ENCODE results near the gene PPP4C.
"Not testable (repeated sequence)": the region's sequence is repeated elsewhere in the genome, so short reads cannot be mapped to it uniquely, and the experiment has no call there.

Gene PPP4C

GRCh38 chr16:30075503-30076275 is at the start of gene PPP4C:
Gene PPP4C, plus strand, starts transcription at chr16:30075994. Its CDS starts 384 bp downstream, at chr16:30076378.
- Histone ChIP-seq H3K36me3 (ENCODE audit: control insufficient read depth, insufficient read depth, low read length) (peaks cover 17% of the 10 kb centered on the region), H3K4me1 (ENCODE audit: control insufficient read depth, insufficient read depth, low read length) (peaks cover 28% of the 10 kb centered on the region), H3K9ac (ENCODE audit: low read length) (peak within 1 kb of the TSS; percentile 89), H3K27me3 (ENCODE audit: control insufficient read depth, insufficient read depth, low read length) (no peaks in the 10 kb centered on the region), H3K4me3 (ENCODE audit: low read length) (peak within 1 kb of the TSS; percentile 74), H3K9me3 (ENCODE audit: control insufficient read depth, low read length) (no peaks in the 10 kb centered on the region)

GRCh38 chr16:30026449-30026848 is 49.3 kb upstream of the PPP4C start:
- H3K36me3 ChIP-seq (ENCODE audit: control insufficient read depth, insufficient read depth, low read length): no peaks in the 10 kb centered on the region
- no peak overlapping the region for H3K9ac ChIP-seq (ENCODE audit: low read length)
- H3K27me3 ChIP-seq (ENCODE audit: control insufficient read depth, insufficient read depth, low read length): peaks cover 44% of the 10 kb centered on the region
- no peak overlapping the region for H3K4me3 ChIP-seq (ENCODE audit: low read length)
- H3K9me3 ChIP-seq (ENCODE audit: control insufficient read depth, low read length): no peaks in the 10 kb centered on the region
- H3K4me1 ChIP-seq (ENCODE audit: control insufficient read depth, insufficient read depth, low read length): peaks cover 9% of the 10 kb centered on the region

DNA sequence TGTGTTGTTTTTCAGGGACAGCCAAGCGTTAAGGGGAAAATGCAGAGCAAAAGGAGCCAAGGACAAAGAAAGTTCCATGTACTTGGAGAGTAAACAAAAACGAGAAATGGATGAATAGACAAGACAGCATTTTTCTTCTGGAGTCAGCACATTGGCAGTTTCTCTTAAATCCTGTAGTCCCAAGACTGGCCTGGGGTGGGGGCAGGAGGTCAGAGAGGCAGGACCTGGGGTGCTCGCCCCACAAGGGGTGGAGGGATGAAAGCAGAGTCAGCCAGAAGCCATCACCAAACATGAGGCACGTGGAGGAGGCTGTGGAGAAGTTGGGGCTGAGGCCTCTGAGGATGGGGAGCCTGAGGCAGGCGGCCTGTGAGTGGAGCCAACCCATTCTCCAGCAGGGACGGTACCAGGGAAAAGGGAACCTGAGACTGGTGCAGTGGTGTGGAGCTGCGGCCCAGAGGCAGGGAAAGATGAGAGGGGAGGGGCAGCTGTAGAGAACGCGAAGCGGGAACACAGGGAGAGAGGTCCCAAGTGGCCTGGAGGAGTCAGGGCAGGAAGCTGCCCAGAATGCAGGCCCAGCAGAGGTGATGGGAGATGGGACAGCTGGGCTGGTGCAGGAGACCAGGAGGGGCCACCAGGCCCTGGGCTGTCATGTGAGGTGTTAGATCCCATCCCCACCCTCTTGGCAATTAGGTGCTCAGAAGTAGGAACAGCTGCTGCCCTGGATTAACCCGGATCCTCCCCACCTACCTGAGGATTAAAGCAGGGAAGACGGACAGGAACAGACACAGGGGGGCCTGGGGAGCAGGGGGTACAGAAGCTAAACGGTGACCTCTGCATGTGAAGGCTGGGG is 48.0 kb upstream of the PPP4C start:
- peaks cover 58% of the 10 kb centered on the region for H3K27me3 ChIP-seq (ENCODE audit: control insufficient read depth, insufficient read depth, low read length)
- H3K4me1 ChIP-seq (ENCODE audit: control insufficient read depth, insufficient read depth, low read length): peaks cover 5% of the 10 kb centered on the region
- no peaks in the 10 kb centered on the region for H3K9me3 ChIP-seq (ENCODE audit: control insufficient read depth, low read length)
- H3K4me3 ChIP-seq (ENCODE audit: low read length): no peak overlapping the region
- H3K36me3 ChIP-seq (ENCODE audit: control insufficient read depth, insufficient read depth, low read length): no peaks in the 10 kb centered on the region
- H3K9ac ChIP-seq (ENCODE audit: low read length): no peak overlapping the region

DNA sequence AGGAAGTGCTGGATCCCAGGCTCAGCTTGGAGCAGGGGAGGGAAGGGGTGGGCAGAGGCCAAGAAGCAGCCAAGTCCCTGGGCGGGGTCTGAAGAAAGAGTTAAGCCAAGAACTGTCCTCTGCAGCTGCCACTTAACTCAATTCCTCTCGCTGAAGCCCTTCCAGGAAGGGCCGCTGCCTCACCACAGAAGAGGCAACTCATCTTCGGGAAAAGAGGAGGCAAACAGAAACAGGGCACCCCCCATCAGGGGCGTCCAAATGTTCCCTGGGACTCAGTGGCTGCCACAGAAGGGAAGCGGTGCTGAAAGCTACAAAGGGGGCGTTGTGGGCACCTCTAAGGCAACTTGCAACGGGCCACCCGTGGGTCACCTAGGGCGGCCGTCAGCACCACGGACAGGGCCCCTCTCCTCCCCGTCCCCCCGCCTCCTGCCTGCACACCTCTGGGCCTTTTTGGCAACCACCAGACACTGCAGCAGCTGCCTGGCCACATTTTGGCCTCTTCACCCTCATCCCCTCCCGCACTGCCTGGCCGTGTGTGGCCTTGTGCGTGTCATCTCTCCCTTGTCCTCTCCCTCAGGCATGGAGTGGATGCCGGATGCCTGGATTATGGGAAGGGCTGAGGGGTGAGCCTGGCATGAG is 47.2 kb upstream of the PPP4C start:
- Histone ChIP-seq H3K4me1 (ENCODE audit: control insufficient read depth, insufficient read depth, low read length) (peaks cover 5% of the 10 kb centered on the region), H3K36me3 (ENCODE audit: control insufficient read depth, insufficient read depth, low read length) (no peaks in the 10 kb centered on the region), H3K9ac (ENCODE audit: low read length) (no peak overlapping the region), H3K9me3 (ENCODE audit: control insufficient read depth, low read length) (no peaks in the 10 kb centered on the region), H3K4me3 (ENCODE audit: low read length) (no peak overlapping the region), H3K27me3 (ENCODE audit: control insufficient read depth, insufficient read depth, low read length) (peaks cover 63% of the 10 kb centered on the region)

- H3K9me3 ChIP-seq (ENCODE audit: control insufficient read depth, low read length): no peaks in the 10 kb centered on the region
- no peak overlapping the region for H3K4me3 ChIP-seq (ENCODE audit: low read length)
- no peaks in the 10 kb centered on the region for H3K36me3 ChIP-seq (ENCODE audit: control insufficient read depth, insufficient read depth, low read length)
- H3K9ac ChIP-seq (ENCODE audit: low read length): no peak overlapping the region
- peaks cover 70% of the 10 kb centered on the region for H3K27me3 ChIP-seq (ENCODE audit: control insufficient read depth, insufficient read depth, low read length)
- H3K4me1 ChIP-seq (ENCODE audit: control insufficient read depth, insufficient read depth, low read length): peaks cover 5% of the 10 kb centered on the region
Observed at GRCh38 chr16:30030011-30030685, 45.6 kb upstream of the PPP4C start.

GRCh38 chr16:30030841-30031413 is 44.9 kb upstream of the PPP4C start, which contains the start of gene TLCD3B:
Gene TLCD3B, minus strand, starts transcription at chr16:30031271. Its CDS starts 744 bp downstream, at chr16:30030527.
- no peaks in the 10 kb centered on the region for H3K9me3 ChIP-seq (ENCODE audit: control insufficient read depth, low read length)
- no peaks in the 10 kb centered on the region for H3K36me3 ChIP-seq (ENCODE audit: control insufficient read depth, insufficient read depth, low read length)
- H3K4me1 ChIP-seq (ENCODE audit: control insufficient read depth, insufficient read depth, low read length): peaks cover 5% of the 10 kb centered on the region
- H3K4me3 ChIP-seq (ENCODE audit: low read length): no peak within 1 kb of the TSS
- peaks cover 69% of the 10 kb centered on the region for H3K27me3 ChIP-seq (ENCODE audit: control insufficient read depth, insufficient read depth, low read length)
- H3K9ac ChIP-seq (ENCODE audit: low read length): no peak within 1 kb of the TSS

- H3K4me1 ChIP-seq (ENCODE audit: control insufficient read depth, insufficient read depth, low read length): peaks cover 5% of the 10 kb centered on the region
- H3K9me3 ChIP-seq (ENCODE audit: control insufficient read depth, low read length): no peaks in the 10 kb centered on the region
- peaks cover 69% of the 10 kb centered on the region for H3K27me3 ChIP-seq (ENCODE audit: control insufficient read depth, insufficient read depth, low read length)
- no peak overlapping the region for H3K4me3 ChIP-seq (ENCODE audit: low read length)
- no peaks in the 10 kb centered on the region for H3K36me3 ChIP-seq (ENCODE audit: control insufficient read depth, insufficient read depth, low read length)
- no peak overlapping the region for H3K9ac ChIP-seq (ENCODE audit: low read length)
Observed at GRCh38 chr16:30031477-30031918, 44.3 kb upstream of the PPP4C start.

- no peaks in the 10 kb centered on the region for H3K9me3 ChIP-seq (ENCODE audit: control insufficient read depth, low read length)
- H3K9ac ChIP-seq (ENCODE audit: low read length): no peak overlapping the region
- H3K4me1 ChIP-seq (ENCODE audit: control insufficient read depth, insufficient read depth, low read length): peaks cover 5% of the 10 kb centered on the region
- no peak overlapping the region for H3K4me3 ChIP-seq (ENCODE audit: low read length)
- peaks cover 67% of the 10 kb centered on the region for H3K27me3 ChIP-seq (ENCODE audit: control insufficient read depth, insufficient read depth, low read length)
- H3K36me3 ChIP-seq (ENCODE audit: control insufficient read depth, insufficient read depth, low read length): no peaks in the 10 kb centered on the region
Observed at GRCh38 chr16:30032083-30032819, 43.5 kb upstream of the PPP4C start.

DNA sequence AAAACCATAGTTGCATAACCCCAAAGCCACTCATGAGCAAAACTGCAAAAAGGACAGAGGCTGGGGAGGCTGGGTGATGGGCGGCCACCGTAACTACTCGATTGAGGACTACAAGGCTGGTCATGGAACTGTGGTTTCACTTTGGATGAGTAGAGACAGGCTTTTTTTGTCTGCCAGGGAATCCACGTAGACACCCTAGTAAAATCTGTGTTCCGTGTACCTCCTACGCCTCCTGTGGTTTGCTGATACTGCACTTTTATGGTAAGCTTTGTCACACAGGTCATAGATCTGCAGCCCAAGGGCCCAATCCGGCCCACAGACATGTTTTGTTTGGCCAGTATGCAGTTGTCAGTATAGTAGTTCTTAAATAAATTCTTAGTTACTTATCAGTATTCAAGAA is 42.5 kb upstream of the PPP4C start:
- no peaks in the 10 kb centered on the region for H3K9me3 ChIP-seq (ENCODE audit: control insufficient read depth, low read length)
- peaks cover 59% of the 10 kb centered on the region for H3K27me3 ChIP-seq (ENCODE audit: control insufficient read depth, insufficient read depth, low read length)
- no peak overlapping the region for H3K4me3 ChIP-seq (ENCODE audit: low read length)
- peaks cover 5% of the 10 kb centered on the region for H3K4me1 ChIP-seq (ENCODE audit: control insufficient read depth, insufficient read depth, low read length)
- H3K36me3 ChIP-seq (ENCODE audit: control insufficient read depth, insufficient read depth, low read length): no peaks in the 10 kb centered on the region
- no peak overlapping the region for H3K9ac ChIP-seq (ENCODE audit: low read length)

DNA sequence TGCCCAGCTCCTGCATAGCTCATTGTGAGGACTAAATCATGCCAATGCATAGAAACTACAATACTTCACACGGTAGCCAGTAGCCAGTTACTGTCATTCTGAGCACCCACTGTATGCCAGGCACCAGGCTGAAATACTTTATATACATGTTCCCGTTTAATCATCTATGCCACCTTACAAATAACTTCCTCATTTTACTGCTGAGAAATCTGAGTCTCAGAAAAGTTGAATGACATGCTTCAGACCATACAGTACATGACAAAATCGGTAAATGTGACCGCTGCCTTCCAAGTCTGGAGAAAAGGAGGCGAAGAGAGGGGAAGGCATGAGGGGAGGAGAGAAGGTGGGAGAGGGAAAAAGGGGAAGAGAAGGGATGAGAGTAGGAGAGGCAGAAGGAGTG is 35.6 kb upstream of the PPP4C start:
- Histone ChIP-seq H3K4me3 (ENCODE audit: low read length) (no peak overlapping the region), H3K27me3 (ENCODE audit: control insufficient read depth, insufficient read depth, low read length) (peaks cover 4% of the 10 kb centered on the region), H3K9ac (ENCODE audit: low read length) (no peak overlapping the region), H3K36me3 (ENCODE audit: control insufficient read depth, insufficient read depth, low read length) (no peaks in the 10 kb centered on the region), H3K9me3 (ENCODE audit: control insufficient read depth, low read length) (no peaks in the 10 kb centered on the region), H3K4me1 (ENCODE audit: control insufficient read depth, insufficient read depth, low read length) (no peaks in the 10 kb centered on the region)

GRCh38 chr16:30040690-30041089 is 35.1 kb upstream of the PPP4C start:
- H3K4me3 ChIP-seq (ENCODE audit: low read length); H3K9me3 ChIP-seq (ENCODE audit: control insufficient read depth, low read length); H3K9ac ChIP-seq (ENCODE audit: low read length); H3K36me3 ChIP-seq (ENCODE audit: control insufficient read depth, insufficient read depth, low read length); H3K27me3 ChIP-seq (ENCODE audit: control insufficient read depth, insufficient read depth, low read length); H3K4me1 ChIP-seq (ENCODE audit: control insufficient read depth, insufficient read depth, low read length): not testable (repeated sequence)

Data from mucosa of stomach (tissue), 1 donor.